ENCODE data around the gene CLEC18A.
"Not testable (repeated sequence)": the region's sequence is repeated elsewhere in the genome, so short reads cannot be mapped to it uniquely, and the experiment has no call there.

CLEC18A gene

DNA sequence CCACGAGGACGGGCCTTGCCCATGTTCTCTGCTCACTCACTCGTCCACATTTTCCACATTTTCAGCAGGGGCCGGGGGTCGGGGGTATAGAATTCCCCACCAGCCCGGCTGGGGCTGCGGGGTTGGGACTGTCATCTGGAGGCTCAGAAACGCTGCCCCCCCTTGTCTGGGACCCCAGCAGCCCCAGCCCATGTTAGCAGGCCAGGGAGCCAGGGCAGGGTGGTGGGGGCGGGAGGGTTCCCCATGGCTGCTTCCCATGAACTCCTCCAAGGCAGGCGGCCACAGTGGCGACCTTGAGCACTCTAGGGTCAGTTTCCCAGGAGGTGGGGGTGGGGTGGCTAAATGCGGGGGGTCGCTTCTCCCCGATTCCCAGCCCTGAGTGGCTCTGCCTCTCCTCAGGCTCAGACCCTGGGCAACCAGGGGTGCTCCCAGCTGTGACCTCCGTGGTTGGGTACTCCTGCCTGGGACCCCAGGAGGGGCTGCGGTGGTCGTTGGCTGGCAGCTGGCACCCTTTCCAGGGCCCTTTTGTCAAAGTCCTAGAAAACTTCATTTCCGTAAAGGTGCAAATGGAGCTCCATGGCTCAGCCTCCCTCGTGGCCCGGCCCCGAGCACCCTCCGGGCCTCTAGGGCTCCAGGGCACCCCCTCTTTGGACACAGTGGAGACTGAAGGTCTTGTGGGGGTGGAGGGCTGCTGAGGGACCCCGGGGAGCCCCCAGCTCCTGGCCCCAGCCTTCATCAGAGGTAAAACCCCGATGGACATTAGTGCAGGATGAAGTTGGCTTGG lies 1.6 kb downstream of the CLEC18A start:
- DNase-seq = not testable (repeated sequence)

DNA sequence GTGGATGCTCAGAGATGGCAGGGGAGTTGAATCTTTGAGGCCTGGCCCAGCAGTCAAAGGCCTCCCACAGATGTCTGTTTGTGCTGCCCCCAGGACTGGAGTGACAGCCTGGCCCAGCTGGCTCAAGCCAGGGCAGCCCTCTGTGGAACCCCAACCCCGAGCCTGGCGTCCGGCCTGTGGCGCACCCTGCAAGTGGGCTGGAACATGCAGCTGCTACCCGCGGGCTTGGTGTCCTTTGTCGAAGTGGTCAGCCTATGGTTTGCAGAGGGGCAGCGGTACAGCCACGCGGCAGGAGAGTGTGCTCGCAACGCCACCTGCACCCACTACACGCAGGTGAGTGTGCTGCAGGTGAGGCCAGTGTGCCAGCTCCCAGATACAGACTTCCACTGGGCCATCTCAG lies 3.1 kb downstream of the CLEC18A start:
- not testable (repeated sequence) for DNase-seq

DNA sequence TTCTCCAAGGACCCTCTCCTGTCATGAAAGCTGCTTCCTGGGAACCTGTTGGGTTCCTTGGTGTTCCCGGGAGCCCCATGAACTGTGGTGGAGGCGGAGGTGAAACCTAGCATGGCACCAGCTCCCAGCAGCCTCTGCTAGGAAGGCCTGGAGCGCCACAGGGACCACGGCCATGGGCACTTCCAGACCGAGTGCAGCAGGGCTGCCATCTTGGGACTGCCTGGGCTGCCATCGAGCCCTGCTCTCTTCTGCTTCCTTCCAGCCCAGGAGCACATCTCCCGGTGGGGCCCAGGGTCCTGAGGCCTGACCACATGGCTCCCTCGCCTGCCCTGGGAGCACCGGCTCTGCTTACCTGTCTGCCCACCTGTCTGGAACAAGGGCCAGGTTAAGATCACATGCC lies 12.2 kb downstream of the CLEC18A start:
- not testable (repeated sequence) for DNase-seq

DNA sequence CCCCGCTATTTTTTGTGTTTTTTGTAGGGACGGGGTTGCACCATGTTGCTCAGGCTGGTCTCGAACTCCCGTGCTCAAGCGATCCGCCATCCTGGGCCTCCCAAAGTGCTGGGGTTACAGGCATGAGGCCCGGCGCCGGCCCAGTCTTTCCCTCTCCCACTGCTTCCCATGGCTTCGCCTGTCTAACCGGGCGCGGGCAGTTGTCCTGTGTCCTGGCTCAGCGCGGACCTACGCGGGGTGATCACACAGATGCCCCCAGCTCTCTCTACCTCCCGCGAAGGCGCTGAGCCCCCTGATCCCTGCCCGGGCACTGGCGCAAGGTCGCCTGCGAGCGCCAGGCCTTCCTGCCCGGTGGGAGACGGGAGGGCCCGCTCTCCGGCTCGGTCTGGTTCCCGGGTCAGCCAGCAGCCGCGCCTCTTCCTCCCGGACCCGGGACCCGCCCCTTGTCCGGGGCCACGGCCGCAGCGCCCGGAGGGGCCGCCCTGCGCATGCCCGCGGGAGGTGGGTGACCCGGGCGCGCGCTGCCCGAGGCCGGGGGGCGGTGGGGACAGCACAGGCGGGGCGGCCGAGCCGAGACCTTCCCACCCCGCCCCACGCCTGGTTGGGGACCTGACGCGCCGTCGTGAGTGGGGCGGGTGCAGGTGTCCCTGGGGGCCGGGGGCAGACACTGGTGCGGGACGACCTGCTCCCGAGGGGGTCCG lies 14.0 kb downstream of the CLEC18A start:
- DNase-seq = not testable (repeated sequence)

DNA sequence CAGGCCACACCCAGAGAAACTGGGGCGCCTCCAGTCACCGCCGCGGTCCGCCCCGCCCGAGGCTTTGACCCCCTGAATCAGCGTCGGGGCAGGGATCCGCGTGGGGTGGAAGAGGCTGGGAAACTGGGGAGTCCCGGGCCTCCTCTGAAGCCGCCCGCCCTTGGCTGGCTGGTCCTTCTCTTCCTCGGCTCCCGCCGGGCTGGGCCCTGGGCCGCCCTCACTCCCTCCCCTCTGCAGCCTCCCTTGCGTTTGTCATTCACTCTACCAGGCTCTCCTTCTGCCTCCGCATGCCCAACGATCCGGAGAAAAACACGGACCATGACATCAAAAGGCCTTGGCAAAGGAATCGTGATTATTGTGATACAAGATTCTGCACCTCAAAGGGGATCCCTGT lies 14.5 kb downstream of the CLEC18A start:
- DNase-seq = not testable (repeated sequence)

DNA sequence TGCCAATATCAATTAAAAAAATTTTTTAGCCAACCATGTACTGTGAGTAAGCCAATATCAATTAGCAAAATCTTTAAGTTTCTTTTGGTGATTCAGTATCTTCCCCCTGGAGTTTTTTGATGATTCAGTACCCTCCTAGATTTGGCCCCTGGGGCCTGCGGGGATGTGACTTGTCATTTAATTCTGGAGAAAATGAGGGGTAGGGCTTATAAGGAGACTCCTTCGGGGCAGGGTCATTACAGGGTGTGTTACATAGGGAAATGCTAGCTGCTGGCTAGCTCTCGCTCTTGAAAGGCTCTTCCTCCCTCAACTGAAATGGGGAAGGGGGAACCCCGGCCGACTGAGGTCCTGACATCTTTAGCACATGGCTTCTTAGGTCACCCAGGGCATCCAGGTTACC lies 16.6 kb downstream of the CLEC18A start:
- not testable (repeated sequence) for DNase-seq

DNA sequence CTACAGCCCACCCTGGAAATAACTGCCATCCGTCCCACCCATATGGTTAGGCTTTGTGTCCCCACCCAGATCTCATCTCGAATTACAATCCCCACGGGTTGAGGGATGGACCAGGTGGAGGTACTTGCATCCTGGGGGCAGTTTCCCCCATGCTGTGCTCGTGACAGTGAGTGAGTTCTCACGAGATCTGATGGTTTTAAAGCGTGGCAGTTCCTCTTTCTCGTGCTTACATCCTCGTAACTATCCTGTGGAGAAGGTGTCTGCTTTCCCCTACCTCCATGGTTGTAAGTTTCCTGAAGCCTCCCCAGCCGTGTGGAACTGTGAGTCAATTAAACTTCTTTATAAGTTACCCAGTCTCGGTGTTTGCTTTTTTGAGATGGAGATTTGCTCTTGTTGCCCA lies 17.0 kb downstream of the CLEC18A start:
- not testable (repeated sequence) for DNase-seq

DNA sequence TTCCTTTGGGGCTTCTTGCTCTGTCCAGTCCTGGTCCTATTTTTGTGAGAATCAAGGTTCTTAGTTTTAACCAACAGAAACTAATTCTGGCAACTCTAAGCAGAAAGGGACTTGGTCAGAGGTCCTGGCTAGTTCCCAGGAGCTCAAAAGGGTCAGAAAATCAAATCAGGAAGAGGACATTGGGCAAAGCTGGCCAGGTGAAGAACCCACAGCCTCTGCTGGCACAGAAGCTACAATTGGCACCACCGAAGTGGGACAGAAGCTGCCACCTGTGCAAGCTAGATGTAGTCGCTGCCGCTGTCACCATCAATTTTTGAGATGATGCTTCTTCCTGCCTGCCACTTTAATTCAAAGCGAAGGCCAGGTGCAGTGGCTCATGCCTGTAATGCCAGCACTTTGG lies 18.5 kb downstream of the CLEC18A start:
- DNase-seq = not testable (repeated sequence)

DNA sequence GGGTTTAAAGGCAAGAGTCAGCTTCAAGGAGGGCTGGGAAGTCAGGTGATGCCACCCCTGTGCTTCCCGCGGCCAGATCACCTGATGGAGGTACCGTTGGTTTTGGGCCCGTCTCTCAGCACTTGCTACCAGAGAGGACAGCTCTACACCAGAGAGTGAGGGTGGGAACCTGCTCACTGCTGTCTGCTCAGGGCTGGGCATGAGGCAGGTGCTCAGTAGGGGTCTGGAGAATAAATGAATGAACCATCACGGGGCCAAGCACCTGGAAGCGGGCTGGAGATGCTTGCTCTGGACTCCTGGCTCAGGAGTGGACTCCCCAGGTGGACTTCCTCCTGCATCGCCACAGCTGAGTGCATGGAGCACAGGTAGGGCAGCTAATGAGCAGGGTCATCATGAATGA lies 21.0 kb downstream of the CLEC18A start:
- not testable (repeated sequence) for DNase-seq

DNA sequence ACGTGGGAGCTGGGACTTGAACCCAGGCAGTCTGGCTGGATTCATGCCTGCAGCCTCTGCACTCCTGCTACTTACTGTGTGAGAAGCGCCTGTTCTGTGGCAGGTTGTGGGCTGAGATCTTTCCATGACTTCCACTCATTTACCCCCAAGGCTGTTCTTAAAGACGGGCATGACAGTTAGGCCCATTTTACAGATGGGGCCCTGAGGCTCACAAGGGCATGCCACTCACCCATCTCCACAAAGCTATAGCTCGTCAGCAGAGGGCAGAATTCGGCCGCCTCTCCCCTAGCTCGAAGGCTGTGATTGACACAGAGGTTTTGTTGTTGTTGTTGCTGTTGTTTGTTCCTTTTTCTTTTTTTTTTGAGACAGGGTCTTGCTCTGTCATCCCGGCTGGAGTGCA lies 21.8 kb downstream of the CLEC18A start:
- DNase-seq = not testable (repeated sequence)

DNA sequence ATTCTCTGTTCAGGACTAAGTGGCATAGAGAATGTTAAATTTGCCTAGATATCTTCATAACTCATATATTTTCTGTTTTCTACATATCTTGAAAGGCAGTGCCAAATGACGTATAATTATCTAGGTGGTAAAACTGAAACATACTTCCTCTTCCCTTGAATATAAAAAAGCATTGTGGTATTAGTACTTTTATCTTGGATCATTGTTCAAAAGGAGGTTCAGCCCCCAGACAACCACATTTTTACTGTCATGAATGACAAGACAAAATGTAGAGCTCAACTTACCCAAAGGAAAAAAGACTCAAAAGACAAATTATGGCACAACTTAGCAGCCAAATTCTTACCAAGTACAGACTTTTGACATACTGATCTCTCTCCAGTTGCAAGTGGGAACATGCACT lies 34.1 kb downstream of the CLEC18A start:
- not testable (repeated sequence) for DNase-seq

DNA sequence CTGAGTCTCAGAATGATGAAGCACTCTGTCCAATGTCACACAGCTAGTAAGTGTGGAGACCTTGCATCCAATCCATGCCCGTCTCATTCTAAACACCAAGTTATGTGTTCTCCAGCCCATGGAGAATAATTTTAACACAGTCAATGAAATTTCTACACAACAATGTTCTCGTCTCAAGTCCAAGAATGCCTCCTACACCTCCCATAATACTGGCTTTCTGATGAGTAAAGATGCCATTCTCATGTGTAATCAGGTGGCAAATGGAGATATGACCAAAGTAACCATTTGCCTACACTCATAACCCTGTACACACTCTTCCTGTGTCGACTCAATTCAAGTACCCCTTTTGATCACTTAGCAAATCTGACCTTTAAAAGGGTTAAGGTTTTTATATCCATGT lies 46.8 kb downstream of the CLEC18A start:
- not testable (repeated sequence) for DNase-seq

DNA sequence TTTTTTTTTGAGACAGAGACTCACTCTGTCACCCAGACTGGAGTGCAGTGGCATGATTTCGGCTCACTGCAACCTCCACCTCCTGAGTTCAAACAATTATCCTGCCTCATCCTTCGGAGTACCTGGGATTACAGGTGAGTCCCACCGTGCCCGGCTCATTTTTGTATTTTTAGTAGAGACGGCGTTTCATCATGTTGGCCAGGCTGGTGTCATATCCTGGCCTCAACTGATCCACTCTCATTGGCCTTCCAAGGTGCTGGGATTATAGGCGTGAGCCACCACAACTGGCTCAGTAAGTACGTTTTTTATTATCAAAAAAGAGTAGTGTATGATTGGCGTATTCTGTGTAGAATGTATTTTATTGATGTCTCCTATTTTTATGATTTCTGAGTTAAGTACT lies 48.7 kb downstream of the CLEC18A start:
- not testable (repeated sequence) for DNase-seq

DNA sequence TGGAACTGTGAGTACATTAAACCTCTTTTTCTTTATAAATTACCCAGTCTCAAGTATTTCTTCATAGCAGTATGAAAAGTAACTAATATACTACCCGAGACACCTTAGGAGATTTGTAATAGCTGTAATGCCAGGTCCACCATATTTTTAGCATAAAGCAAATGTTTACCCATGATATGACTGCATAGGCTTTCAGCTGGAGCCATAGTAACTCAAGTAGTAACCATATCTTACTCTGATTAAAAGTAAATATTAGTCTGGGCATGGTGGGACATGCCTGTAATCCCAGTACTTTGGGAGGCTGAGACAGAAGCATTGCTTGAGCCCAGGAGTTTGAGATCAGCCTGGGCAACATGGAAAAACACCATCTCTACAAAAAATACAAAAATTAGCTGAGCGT lies 52.4 kb downstream of the CLEC18A start:
- DNase-seq = not testable (repeated sequence)

DNA sequence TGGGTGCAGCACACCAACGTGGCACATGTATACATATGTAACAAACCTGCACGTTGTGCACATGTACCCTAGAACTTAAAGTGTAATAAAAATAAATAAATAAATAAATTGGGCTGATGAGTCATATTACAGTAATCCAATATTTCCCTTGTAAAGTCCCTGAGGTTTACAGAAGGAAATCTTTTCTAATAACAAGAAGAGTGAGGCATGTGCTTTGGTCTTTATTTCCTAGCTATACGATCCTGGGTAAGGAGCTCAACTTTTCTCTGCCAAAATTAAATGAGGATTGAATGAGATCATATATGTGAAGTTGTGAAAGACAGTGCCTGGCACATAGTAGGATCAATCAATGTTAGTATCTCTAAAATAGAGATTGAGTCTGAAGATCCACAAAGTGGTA lies 57.5 kb downstream of the CLEC18A start:
- DNase-seq = not testable (repeated sequence)

DNA sequence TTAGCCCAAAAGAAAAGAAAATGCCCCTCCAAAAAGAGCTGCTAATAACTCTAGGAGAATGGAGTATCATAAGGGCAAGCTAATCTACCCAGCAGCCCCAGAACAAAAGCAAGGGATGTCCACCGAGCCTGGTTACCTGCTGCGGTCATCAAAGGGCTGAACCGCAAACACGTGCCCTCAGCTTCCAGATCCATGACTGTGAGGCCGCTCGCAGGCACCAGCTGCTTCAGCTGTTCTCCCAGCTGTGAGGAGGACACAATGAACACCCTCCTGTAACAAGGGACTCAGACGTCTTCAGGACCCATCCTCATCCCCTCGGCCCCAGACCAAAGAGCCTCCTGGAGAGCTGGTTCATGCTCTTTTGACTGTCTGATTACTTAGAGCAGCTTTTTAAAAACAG lies 59.5 kb downstream of the CLEC18A start:
- DNase-seq = not testable (repeated sequence)

DNA sequence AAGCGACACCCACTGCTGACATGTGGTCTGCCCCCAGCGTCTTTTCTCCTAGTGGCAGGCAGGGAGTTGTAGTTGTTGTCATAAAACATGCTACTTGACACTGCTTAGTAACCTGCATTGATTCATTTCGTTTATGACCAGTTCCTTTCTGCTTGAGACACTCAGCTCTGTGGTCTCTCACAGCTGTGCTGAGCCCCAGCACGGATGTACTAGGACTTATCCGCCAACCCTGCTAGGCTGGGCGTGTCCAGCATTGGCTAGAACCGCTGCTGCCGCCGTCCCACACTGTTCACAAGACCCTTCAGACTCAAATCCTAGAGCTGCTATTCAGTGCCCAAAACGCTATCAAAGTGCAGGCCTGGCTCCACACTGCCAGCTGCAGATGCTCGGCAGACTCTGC lies 60.0 kb downstream of the CLEC18A start:
- not testable (repeated sequence) for DNase-seq

DNA sequence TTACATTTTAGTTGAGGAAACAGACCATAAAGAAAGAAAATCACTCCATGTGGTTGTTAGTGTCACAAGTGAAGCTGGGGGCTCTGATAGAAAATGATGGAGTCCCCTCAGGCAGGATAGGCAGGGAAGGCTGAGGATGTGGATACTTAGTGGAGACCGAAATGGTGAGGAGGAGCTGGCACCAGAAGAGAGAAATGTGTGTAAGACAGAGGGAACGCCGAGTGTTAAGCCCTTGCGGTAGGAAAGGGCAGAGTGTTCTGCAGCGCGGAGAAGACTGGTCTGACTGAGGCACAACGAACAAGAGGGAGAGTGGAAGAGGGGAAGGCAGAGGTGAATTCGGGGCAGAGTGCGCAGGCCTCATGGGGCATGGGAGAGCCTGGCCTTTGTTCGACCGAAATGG lies 61.2 kb downstream of the CLEC18A start:
- DNase-seq = not testable (repeated sequence)

DNA sequence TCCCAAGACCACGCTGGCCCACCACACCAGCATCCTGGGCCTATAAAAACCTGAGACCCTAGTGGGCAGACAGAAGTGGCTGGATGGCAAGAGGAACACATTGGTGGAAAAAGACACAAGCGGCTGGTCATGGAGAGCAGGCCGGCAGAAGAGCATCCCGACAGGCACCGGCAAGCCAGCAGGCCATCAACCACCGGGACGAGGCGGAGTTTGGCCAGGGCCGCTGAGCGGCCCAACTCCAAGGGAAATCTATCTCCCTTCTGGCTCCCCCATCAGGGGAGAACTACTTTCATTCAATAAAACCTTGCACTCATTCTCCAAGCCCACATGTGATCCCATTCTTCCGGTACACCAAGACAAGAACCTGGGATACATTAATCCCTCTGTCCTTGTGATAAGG lies 61.8 kb downstream of the CLEC18A start:
- DNase-seq = not testable (repeated sequence)
